Measurements from ENCODE around the gene DAPK1. TPM values are rescaled to one million over a fixed set of nuclear protein-coding genes. Genes with fewer than 3 reads are reported as not detected.

The DAPK1 gene
- total and polyA plus RNA-seq, 2 donors (not counting 3 experiments of a cell fraction or from before 2014, with no cell fraction given): 58.9 to 119 TPM

- ChIA-PET POLR2A (no interaction called here), CTCF (interaction anchor here (1.1 kb wide), 1 partner anchor 204 kb away, joined by 3 read pairs; no protein-coding TSS in a partner anchor)
- no peak overlapping the region for H3K4me2 ChIP-seq (ENCODE audit: insufficient read depth, low read length)
- TF ChIP-seq POLR2A (IDR thresholded peaks at IDR 0.05; ENCODE audit: low read depth, low read length): no peak
- no peak for TF ChIP-seq FOS (IDR thresholded peaks at IDR 0.05; ENCODE audit: borderline replicate concordance, insufficient read depth, low read length)
- TF ChIP-seq GATA2 (IDR thresholded peaks at IDR 0.05; ENCODE audit: insufficient read depth, insufficient read length, low read depth, low read length): no peak
- no peak for TF ChIP-seq POLR2AphosphoS5 (IDR thresholded peaks at IDR 0.05; ENCODE audit: insufficient read depth, low read depth, low read length)
- no peak for TF ChIP-seq JUN (IDR thresholded peaks at IDR 0.05; ENCODE audit: borderline replicate concordance, insufficient read depth, insufficient read length, low read depth)
- no peak for TF ChIP-seq MAX (IDR thresholded peaks at IDR 0.05; ENCODE audit: insufficient read depth, insufficient read length)
- BruUV-seq (replicated peaks): no TSS peak
- no peak overlapping the region for H3K4me3 ChIP-seq (replicated peaks in 1 of 3; ENCODE audit: insufficient read depth in 1 of 3, low read depth in 1 of 3, low read length in 3 of 3)
- peaks cover 25% of the 10 kb centered on the region for H3K4me1 ChIP-seq (ENCODE audit: control insufficient read depth, extremely low read depth, insufficient read depth, low read length)
- FAIRE-seq: no peak
- no peaks in the 10 kb centered on the region for H3K36me3 ChIP-seq (ENCODE audit: control insufficient read depth in 2 of 2, extremely low read depth in 1 of 2, insufficient read depth in 2 of 2, low read length in 2 of 2)
- intact Hi-C loops (cut with micrococcal nuclease): no loop called here
- dilution Hi-C loops (cut with MboI; ENCODE audit: extremely low pct_ligation_motif_present, low sequenced_read_pairs): no loop called here
- H4K20me1 ChIP-seq (replicated peaks; ENCODE audit: control insufficient read depth, extremely low read depth, insufficient read depth, low read length): no peaks in the 10 kb centered on the region
- H2AFZ ChIP-seq (ENCODE audit: low read depth, low read length): no peak overlapping the region
- no peaks in the 10 kb centered on the region for H3K9me1 ChIP-seq (replicated peaks; ENCODE audit: control insufficient read depth, extremely low read depth, insufficient read depth, low read length)
- no peak overlapping the region for H3K9ac ChIP-seq (replicated peaks; ENCODE audit: extremely low read depth, insufficient read depth, low read length)
- H3K27ac ChIP-seq (ENCODE audit: insufficient read depth, low read depth, low read length): no peak overlapping the region
- no peaks in the 10 kb centered on the region for H3K9me3 ChIP-seq (replicated peaks; ENCODE audit: control insufficient read depth, insufficient read depth, low read length)
- peaks cover 2% of the 10 kb centered on the region for H3K79me2 ChIP-seq (ENCODE audit: control insufficient read depth, insufficient read depth, low read length)
- no peaks in the 10 kb centered on the region for H3K27me3 ChIP-seq (ENCODE audit: control insufficient read depth in 2 of 2, insufficient read depth in 2 of 2, low read length in 2 of 2)
- no peak for DNase-seq (ENCODE audit: low read depth, low spot score)
These were observed 44.0 kb downstream of the DAPK1 start for GRCh38 chr9:87541663-87542062.

- no peak overlapping the region for H3K9ac ChIP-seq (replicated peaks; ENCODE audit: extremely low read depth, insufficient read depth, low read length)
- H3K36me3 ChIP-seq (ENCODE audit: control insufficient read depth in 2 of 2, extremely low read depth in 1 of 2, insufficient read depth in 2 of 2, low read length in 2 of 2): no peaks in the 10 kb centered on the region
- H3K4me1 ChIP-seq (ENCODE audit: control insufficient read depth, extremely low read depth, insufficient read depth, low read length): peaks cover 28% of the 10 kb centered on the region
- TF ChIP-seq GATA2 (IDR thresholded peaks at IDR 0.05; ENCODE audit: insufficient read depth, insufficient read length, low read depth, low read length): no peak
- peak; percentile 26 for FAIRE-seq
- dilution Hi-C loops (cut with MboI; ENCODE audit: extremely low pct_ligation_motif_present, low sequenced_read_pairs): no loop called here
- H2AFZ ChIP-seq (ENCODE audit: low read depth, low read length): no peak overlapping the region
- ChIA-PET CTCF (interaction anchor here (1.1 kb wide), 1 partner anchor 205 kb away, joined by 3 read pairs; no protein-coding TSS in a partner anchor), POLR2A (no interaction called here)
- no TSS peak for BruUV-seq (replicated peaks)
- no peaks in the 10 kb centered on the region for H4K20me1 ChIP-seq (replicated peaks; ENCODE audit: control insufficient read depth, extremely low read depth, insufficient read depth, low read length)
- no peaks in the 10 kb centered on the region for H3K9me3 ChIP-seq (replicated peaks; ENCODE audit: control insufficient read depth, insufficient read depth, low read length)
- intact Hi-C loops (cut with micrococcal nuclease): no loop called here
- no peaks in the 10 kb centered on the region for H3K9me1 ChIP-seq (replicated peaks; ENCODE audit: control insufficient read depth, extremely low read depth, insufficient read depth, low read length)
- H3K27ac ChIP-seq (ENCODE audit: insufficient read depth, low read depth, low read length): no peak overlapping the region
- H3K79me2 ChIP-seq (ENCODE audit: control insufficient read depth, insufficient read depth, low read length): peaks cover 2% of the 10 kb centered on the region
- H3K27me3 ChIP-seq (ENCODE audit: control insufficient read depth in 2 of 2, insufficient read depth in 2 of 2, low read length in 2 of 2): no peaks in the 10 kb centered on the region
- no peak overlapping the region for H3K4me2 ChIP-seq (ENCODE audit: insufficient read depth, low read length)
- H3K4me3 ChIP-seq (replicated peaks in 1 of 3; ENCODE audit: insufficient read depth in 1 of 3, low read depth in 1 of 3, low read length in 3 of 3): no peak overlapping the region
- DNase-seq (ENCODE audit: low read depth, low spot score): no peak
These were observed 44.5 kb downstream of the DAPK1 start for GRCh38 chr9:87542141-87542540.
